ENCODE data around the gene SOX8. TPM values are rescaled to one million over a fixed set of nuclear protein-coding genes. Genes with fewer than 3 reads are reported as not detected.

The SOX8 gene
- total RNA-seq, 4 donors from 2014 or later = 0.10 to 0.91 (median 0.33) TPM

- no peak overlapping the region for H3K27ac ChIP-seq
- H3K27me3 ChIP-seq = peaks cover 36 to 55% (median 48%) of the 10 kb centered on the region in 3 donors
- intact Hi-C loops (cut with DNase I; ENCODE audit: low total_unique reads) (no loop called here), in situ Hi-C loops (cut with MboI; ENCODE audit: low sequenced_read_pairs in 4 of 4) (no loop called here)
- DNase-seq = no peak
- ATAC-seq = no peak
- H3K4me1 ChIP-seq = no peaks in the 10 kb centered on the region
- no peak for TF ChIP-seq CTCF (IDR thresholded peaks at IDR 0.05 in 4 of 5, conservative IDR thresholded peaks at IDR 0.05 in 1 of 5)
- TF ChIP-seq POLR2A (IDR thresholded peaks at IDR 0.05) = no peak
- no peaks in the 10 kb centered on the region for H3K36me3 ChIP-seq
- H3K4me3 ChIP-seq = no peak overlapping the region
- peaks cover 0 to 14% (median 0%) of the 10 kb centered on the region in 3 donors for H3K9me3 ChIP-seq
These were observed 16.6 kb downstream of the SOX8 start for GRCh38 chr16:998211-998610.

GRCh38 chr16:998615-999014 is 17.0 kb downstream of the SOX8 start:
- H3K27me3 ChIP-seq = peaks cover 36 to 55% (median 50%) of the 10 kb centered on the region in 3 donors
- intact Hi-C loops (cut with DNase I; ENCODE audit: low total_unique reads) = no loop called here
- in situ Hi-C loops (cut with MboI; ENCODE audit: low sequenced_read_pairs in 4 of 4) = no loop called here
- no peak for ATAC-seq
- no peak for TF ChIP-seq POLR2A (IDR thresholded peaks at IDR 0.05)
- no peak for TF ChIP-seq CTCF (IDR thresholded peaks at IDR 0.05 in 4 of 5, conservative IDR thresholded peaks at IDR 0.05 in 1 of 5)
- H3K27ac ChIP-seq = no peak overlapping the region
- peaks cover 0 to 14% (median 0%) of the 10 kb centered on the region in 3 donors for H3K9me3 ChIP-seq
- no peaks in the 10 kb centered on the region for H3K36me3 ChIP-seq
- H3K4me3 ChIP-seq = no peak overlapping the region
- H3K4me1 ChIP-seq = no peaks in the 10 kb centered on the region
- no peak for DNase-seq

GRCh38 chr16:999677-1000076 is 18.1 kb downstream of the SOX8 start:
- Histone ChIP-seq H3K4me3 (no peak overlapping the region), H3K27me3 (peaks cover 36 to 55% (median 42%) of the 10 kb centered on the region in 3 donors), H3K4me1 (no peaks in the 10 kb centered on the region), H3K9me3 (peaks cover 0 to 10% (median 0%) of the 10 kb centered on the region in 3 donors), H3K27ac (no peak overlapping the region), H3K36me3 (no peaks in the 10 kb centered on the region)
- ATAC-seq (no peak), DNase-seq (no peak)
- TF ChIP-seq CTCF (IDR thresholded peaks at IDR 0.05 in 4 of 5, conservative IDR thresholded peaks at IDR 0.05 in 1 of 5) = no peak
- no peak for TF ChIP-seq POLR2A (IDR thresholded peaks at IDR 0.05)
- intact Hi-C loops (cut with DNase I; ENCODE audit: low total_unique reads) = no loop called here
- in situ Hi-C loops (cut with MboI; ENCODE audit: low sequenced_read_pairs in 4 of 4) = no loop called here

DNA sequence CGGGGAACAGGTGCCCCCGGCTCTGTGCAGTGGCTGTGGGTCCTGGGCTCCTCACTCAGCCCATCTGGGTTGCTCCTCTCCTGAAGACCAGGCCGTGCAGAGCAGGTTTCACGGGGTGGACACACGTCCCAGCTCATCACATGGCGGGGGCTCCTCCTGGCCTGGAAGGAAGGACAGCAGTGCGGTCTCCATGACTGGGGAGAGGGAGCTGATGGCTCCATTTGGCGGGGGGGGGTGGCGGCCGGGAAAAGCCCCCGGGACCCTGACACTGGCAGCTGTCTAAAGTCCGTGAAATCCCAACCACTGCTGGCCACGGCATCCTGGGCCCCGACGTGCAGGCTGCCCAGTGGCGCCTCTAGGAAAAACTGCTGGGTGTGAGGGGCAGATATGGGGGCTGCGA is 19.0 kb downstream of the SOX8 start:
- no peak overlapping the region for H3K27ac ChIP-seq
- no peak for DNase-seq
- no peak for ATAC-seq
- TF ChIP-seq CTCF (IDR thresholded peaks at IDR 0.05 in 4 of 5, conservative IDR thresholded peaks at IDR 0.05 in 1 of 5) = no peak
- TF ChIP-seq POLR2A (IDR thresholded peaks at IDR 0.05) = no peak
- no peaks in the 10 kb centered on the region for H3K36me3 ChIP-seq
- peaks cover 33 to 55% (median 33%) of the 10 kb centered on the region in 3 donors for H3K27me3 ChIP-seq
- no peak overlapping the region for H3K4me3 ChIP-seq
- in situ Hi-C loops (cut with MboI; ENCODE audit: low sequenced_read_pairs in 4 of 4) (no loop called here), intact Hi-C loops (cut with DNase I; ENCODE audit: low total_unique reads) (no loop called here)
- H3K9me3 ChIP-seq = peaks cover 0 to under 1% (median 0%) of the 10 kb centered on the region in 3 donors
- H3K4me1 ChIP-seq = no peaks in the 10 kb centered on the region

DNA sequence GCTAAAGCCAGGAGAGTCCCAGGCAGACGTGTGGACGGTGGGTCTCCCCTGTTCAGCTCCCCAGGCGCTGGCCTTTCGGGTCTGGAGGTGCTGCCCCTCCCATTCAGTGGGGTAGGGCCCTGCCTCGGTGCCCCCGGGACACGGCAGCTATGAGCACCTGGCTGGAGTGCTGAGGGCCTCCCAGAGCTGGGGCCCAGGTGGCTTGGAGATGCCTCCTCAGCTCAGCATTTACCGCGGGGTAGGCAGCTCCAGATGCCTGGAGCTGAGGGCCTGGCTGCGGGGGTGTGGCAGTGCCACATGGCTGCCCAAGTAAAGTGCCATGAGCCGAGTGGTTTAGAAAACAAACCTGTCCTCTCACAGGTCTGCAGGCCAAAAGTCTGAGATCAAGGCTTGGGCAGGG is 19.5 kb downstream of the SOX8 start:
- Histone ChIP-seq H3K4me3 (no peak overlapping the region), H3K27ac (no peak overlapping the region), H3K9me3 (no peaks in the 10 kb centered on the region), H3K4me1 (no peaks in the 10 kb centered on the region), H3K27me3 (peaks cover 28 to 51% (median 30%) of the 10 kb centered on the region in 3 donors), H3K36me3 (no peaks in the 10 kb centered on the region)
- in situ Hi-C loops (cut with MboI; ENCODE audit: low sequenced_read_pairs in 4 of 4) (no loop called here), intact Hi-C loops (cut with DNase I; ENCODE audit: low total_unique reads) (no loop called here)
- DNase-seq (no peak), ATAC-seq (no peak)
- TF ChIP-seq CTCF (IDR thresholded peaks at IDR 0.05 in 4 of 5, conservative IDR thresholded peaks at IDR 0.05 in 1 of 5) = no peak
- no peak for TF ChIP-seq POLR2A (IDR thresholded peaks at IDR 0.05)

Measured in gastrocnemius medialis (tissue), 4 donors.